H1 (cell line): ENCODE results near the gene ENO3. TPM values are rescaled to one million over a fixed set of nuclear protein-coding genes. Genes with fewer than 3 reads are reported as not detected.

Source experiments
- EGR1 ChIP-seq: IDR thresholded peaks from 2 replicates; pipeline ENCODE4 v1.6.1; 2011; ENCODE audit warnings: low read depth, low read length, borderline replicate concordance
- EZH2 ChIP-seq: fragments of 200-600 bp; sonication (generic); IDR thresholded peaks from 2 replicates; pipeline ENCODE4 v1.7.1; 2012; ENCODE audit warnings: low read depth, mild to moderate bottlenecking, moderate library complexity, low read length, inconsistent platforms; ENCODE audit not compliant: severe bottlenecking
- HDAC2 ChIP-seq, 2 experiments: fragments of 300-600 bp in 1 of 2; sonication (generic) in 1 of 2; IDR thresholded peaks; 2 replicates each; pipeline ENCODE4 v1.6.1; 2011 to 2012; ENCODE audit warnings: low read depth in 2 of 2, low read length in 2 of 2, mild to moderate bottlenecking in 2 of 2, moderate library complexity in 2 of 2, borderline replicate concordance in 1 of 2, inconsistent platforms in 1 of 2
- YY1 ChIP-seq: IDR thresholded peaks from 2 replicates; pipeline ENCODE4 v1.6.1; 2011; ENCODE audit warnings: low read depth, mild to moderate bottlenecking, low read length
- polyA plus RNA-seq, 7 experiments: library from polyadenylated mRNA; depleted of rRNA in 3 of 7; stranded (reverse) in 5 of 7; unstranded in 2 of 7; fragments of >200 nt in 5 of 7; fragments of 200-250 nt in 2 of 7; gene quantifications; 1 replicate in 5 of 7; 2 replicates in 1 of 7; 4 replicates in 1 of 7; pipeline versions ENCODE4 v1.2.1 to v1.2.3, GENCODE V29; 2011 to 2013; ENCODE audit warnings: missing spikeins in 2 of 7, mixed read lengths in 2 of 7
- total RNA-seq: library from RNA; stranded (reverse); fragmentation: NEBNext Ultra II Directional; extraction: Animal tissue kit (Norgen Biotek cat#: 25700); gene quantifications from 2 replicates; pipeline ENCODE4 v1.2.1, GENCODE V29; 2021

Gene ENO3
- total and polyA plus RNA-seq, 2 of the 8 experiments (the other 6 are each of a cell fraction or from before 2014, with no cell fraction given): 25.0 to 25.7 TPM

- TF ChIP-seq EGR1 (no peak), HDAC2 (IDR thresholded peaks at IDR 0.05; ENCODE audit: borderline replicate concordance in 1 of 2, low read depth in 2 of 2, low read length in 2 of 2) (no peak), EZH2 (no peak), YY1 (no peak)
Measured at GRCh38 chr17:4901648-4902344, 49.1 kb upstream of the ENO3 start (continued).
